Measurements from ENCODE around the gene MARVELD2. TPM values are rescaled to one million over a fixed set of nuclear protein-coding genes. Genes with fewer than 3 reads are reported as not detected.
"Not testable (repeated sequence)": the region's sequence is repeated elsewhere in the genome, so short reads cannot be mapped to it uniquely, and the experiment has no call there.

MARVELD2 gene
- total RNA-seq, 1 donor from 2014 or later, result 19.5 TPM

GRCh38 chr5:69416699-69417098 lies 1.8 kb downstream of the MARVELD2 start:
- no peaks in the 10 kb centered on the region for H3K27me3 ChIP-seq (ENCODE audit: control insufficient read depth, insufficient read depth, low read length)
- TF ChIP-seq, protein P1, sequence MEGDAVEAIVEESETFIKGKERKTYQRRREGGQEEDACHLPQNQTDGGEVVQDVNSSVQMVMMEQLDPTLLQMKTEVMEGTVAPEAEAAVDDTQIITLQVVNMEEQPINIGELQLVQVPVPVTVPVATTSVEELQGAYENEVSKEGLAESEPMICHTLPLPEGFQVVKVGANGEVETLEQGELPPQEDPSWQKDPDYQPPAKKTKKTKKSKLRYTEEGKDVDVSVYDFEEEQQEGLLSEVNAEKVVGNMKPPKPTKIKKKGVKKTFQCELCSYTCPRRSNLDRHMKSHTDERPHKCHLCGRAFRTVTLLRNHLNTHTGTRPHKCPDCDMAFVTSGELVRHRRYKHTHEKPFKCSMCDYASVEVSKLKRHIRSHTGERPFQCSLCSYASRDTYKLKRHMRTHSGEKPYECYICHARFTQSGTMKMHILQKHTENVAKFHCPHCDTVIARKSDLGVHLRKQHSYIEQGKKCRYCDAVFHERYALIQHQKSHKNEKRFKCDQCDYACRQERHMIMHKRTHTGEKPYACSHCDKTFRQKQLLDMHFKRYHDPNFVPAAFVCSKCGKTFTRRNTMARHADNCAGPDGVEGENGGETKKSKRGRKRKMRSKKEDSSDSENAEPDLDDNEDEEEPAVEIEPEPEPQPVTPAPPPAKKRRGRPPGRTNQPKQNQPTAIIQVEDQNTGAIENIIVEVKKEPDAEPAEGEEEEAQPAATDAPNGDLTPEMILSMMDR (IDR thresholded peaks at IDR 0.05; ENCODE audit: insufficient read depth, low read length, severe bottlenecking), result no peak
- peaks cover 7% of the 10 kb centered on the region for H3K36me3 ChIP-seq (ENCODE audit: control insufficient read depth, insufficient read depth, low read length)
- DNase-seq (ENCODE audit: low read depth) (peak; percentile 72), FAIRE-seq (no peak)
- peak overlapping the region; percentile 69 for H3K4me3 ChIP-seq (ENCODE audit: low read depth, low read length)

- FAIRE-seq (no peak), DNase-seq (ENCODE audit: low read depth) (no peak)
- Histone ChIP-seq H3K36me3 (ENCODE audit: control insufficient read depth, insufficient read depth, low read length) (peaks cover 7% of the 10 kb centered on the region), H3K4me3 (ENCODE audit: low read depth, low read length) (no peak overlapping the region), H3K27me3 (ENCODE audit: control insufficient read depth, insufficient read depth, low read length) (no peaks in the 10 kb centered on the region)
- TF ChIP-seq, protein P1 (IDR thresholded peaks at IDR 0.05; ENCODE audit: insufficient read depth, low read length, severe bottlenecking), result no peak
These were observed 3.6 kb downstream of the MARVELD2 start for GRCh38 chr5:69418554-69418953.

- no peak for DNase-seq (ENCODE audit: low read depth)
- Histone ChIP-seq H3K36me3 (ENCODE audit: control insufficient read depth, insufficient read depth, low read length) (peaks cover 8% of the 10 kb centered on the region), H3K27me3 (ENCODE audit: control insufficient read depth, insufficient read depth, low read length) (no peaks in the 10 kb centered on the region), H3K4me3 (ENCODE audit: low read depth, low read length) (no peak overlapping the region)
- FAIRE-seq, result no peak
- TF ChIP-seq, protein P1 (IDR thresholded peaks at IDR 0.05; ENCODE audit: insufficient read depth, low read length, severe bottlenecking), result no peak
These were observed 16.7 kb downstream of the MARVELD2 start for GRCh38 chr5:69431424-69432303.

GRCh38 chr5:69432412-69433206 lies 17.7 kb downstream of the MARVELD2 start:
- DNase-seq (ENCODE audit: low read depth) (no peak), FAIRE-seq (no peak)
- TF ChIP-seq, protein P1 (IDR thresholded peaks at IDR 0.05; ENCODE audit: insufficient read depth, low read length, severe bottlenecking), result no peak
- Histone ChIP-seq H3K4me3 (ENCODE audit: low read depth, low read length) (no peak overlapping the region), H3K36me3 (ENCODE audit: control insufficient read depth, insufficient read depth, low read length) (peaks cover 8% of the 10 kb centered on the region), H3K27me3 (ENCODE audit: control insufficient read depth, insufficient read depth, low read length) (no peaks in the 10 kb centered on the region)

GRCh38 chr5:69435276-69435884 lies 20.5 kb downstream of the MARVELD2 start:
- not testable (repeated sequence) for FAIRE-seq
- H3K36me3 ChIP-seq (ENCODE audit: control insufficient read depth, insufficient read depth, low read length), result peaks cover 10% of the 10 kb centered on the region

More at GRCh38 chr5:69435276-69435884, 20.5 kb downstream of the MARVELD2 start:
- DNase-seq (ENCODE audit: low read depth); H3K27me3 ChIP-seq (ENCODE audit: control insufficient read depth, insufficient read depth, low read length); H3K4me3 ChIP-seq (ENCODE audit: low read depth, low read length): not testable (repeated sequence)
